GM18520 (cell line): ENCODE results near the gene MGP.
A peak's percentile ranks its signal among the peaks of the same experiment; 100 is the strongest.

Source experiments
- ATAC-seq: cut with Tn5 transposase; IDR thresholded peaks from one replicate; pipeline ENCODE4 v1.9.1; 2021; ENCODE audit not compliant: unreplicated experiment

The MGP gene

DNA sequence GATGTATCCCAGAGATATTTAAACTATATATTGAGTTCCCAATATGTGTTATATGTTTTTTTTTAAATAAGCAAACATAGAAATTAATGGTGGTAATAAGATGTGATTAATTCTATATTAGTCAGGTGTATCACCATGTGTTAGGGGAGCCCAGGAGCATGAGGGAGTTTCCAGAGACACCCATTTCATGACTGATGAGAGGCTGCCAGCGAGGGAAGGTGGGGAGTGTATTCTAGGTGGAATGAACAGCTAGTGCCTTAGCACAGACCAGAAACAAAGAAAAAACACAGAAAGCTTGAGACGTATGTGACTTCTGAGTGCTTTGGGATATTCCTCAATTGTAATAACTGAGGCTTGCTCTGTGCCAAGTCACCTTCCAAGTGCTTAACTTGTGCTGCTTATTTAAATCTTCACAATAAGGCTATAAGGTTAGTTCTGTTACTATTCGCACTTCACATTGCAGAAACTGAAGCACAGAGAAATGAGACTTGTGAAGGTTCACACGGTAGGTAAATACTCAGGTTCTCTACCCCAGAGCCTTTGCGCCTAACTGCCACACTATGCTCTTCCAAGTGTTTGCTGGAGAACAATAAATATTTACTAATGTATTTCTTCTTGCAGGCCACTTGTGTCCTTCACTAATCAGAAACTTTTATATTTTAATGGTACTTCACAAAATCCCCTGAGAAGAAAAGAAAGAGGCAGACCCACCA, 17.9 kb upstream of the MGP start:
- no peak for ATAC-seq

DNA sequence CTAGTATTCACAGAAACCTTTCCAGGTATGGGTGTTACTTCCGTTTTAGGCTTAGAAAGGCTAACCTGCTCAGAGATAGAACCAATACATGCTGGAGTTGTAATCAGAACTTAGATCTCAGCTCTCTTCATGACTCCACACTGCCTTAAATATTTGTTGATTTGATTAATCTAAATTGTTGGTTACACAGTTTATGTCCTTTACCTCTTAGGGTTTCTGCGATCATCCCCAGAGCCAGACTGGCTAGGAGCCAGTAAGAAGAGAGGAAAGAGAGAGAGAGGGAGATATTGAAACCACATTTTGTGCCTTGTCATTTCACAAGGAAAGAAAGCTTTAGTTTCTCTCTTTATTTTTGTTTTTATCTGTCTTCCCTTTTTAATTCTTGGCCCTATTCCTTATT, 16.8 kb upstream of the MGP start:
- ATAC-seq, result no peak

DNA sequence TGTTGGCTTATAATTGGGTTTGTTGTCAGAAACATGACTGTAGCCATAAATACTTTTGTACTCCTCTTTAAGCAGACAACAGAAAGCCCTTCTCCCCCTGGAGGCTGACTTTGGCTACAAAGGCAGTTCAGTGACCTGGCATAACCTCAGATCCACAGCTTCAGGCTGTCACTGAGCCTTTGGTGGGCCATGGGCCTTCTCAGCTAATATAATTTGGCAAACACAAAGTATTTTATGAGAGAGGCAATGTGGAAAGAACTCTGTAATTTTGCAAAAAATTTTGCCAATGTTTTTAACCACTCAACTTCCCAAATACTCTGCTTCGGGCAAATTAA, 15.5 kb upstream of the MGP start:
- ATAC-seq, result no peak

DNA sequence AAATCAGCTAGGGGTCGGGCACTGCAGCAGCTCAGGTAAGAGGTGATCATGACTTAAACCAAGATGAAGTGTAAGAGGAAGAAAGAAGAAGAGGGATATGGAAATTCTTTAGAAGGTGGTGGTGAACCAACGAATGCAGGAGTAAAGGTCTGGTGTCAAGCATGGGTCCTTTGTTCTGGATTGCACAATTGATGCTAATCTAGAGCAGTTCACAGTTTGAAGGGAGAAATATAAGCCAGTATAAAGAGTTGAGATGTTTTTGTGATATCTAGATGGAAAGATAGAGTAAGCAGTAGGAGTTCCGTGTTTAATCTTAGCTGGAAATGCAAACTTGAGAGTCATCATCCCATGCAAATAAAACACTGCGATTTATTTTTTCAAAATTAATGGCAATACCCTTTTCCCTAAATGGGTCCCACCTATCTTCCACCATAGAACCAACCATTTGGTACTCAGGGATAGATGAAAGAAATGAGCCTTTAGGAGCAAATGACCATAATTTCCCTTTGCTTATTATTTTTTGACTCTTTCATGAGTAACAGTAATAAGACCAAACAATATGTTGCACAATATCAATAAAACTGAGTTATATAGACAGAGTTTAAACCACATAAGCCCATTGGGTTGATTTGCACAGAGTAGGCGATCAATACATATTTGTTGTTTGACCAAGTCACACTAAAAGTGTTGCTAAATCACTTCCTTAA, 15.0 kb upstream of the MGP start:
- ATAC-seq, result no peak

DNA sequence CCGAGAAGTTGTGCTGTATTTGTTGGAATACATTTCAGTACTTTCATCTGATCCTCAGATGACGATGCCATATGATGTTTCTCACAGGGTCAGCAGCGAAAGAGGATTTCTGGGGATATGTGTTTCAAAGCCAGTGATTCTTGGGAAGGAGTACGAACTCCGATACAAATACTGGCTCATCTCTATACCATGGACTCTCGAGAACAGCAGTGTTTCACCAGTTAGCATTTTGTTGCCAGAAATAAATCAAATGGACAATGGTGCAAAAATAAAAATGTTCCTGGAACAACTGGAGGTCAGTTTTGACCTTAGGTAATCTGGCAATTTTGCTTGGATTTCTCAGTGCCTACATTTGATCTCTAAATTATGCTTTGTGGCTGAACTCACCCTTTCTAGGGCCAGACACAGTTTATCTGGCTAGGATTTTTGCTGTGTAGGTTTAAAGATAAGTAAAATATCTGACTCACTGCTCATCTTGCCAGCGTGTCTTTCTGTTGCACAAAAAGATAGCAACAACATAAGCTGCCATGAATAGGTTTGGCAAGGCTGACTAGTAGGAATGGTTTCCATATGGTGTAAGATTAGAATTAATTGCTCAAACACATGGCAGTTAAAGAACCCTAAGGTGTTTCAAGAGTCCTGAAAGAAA, 11.0 kb upstream of the MGP start:
- ATAC-seq, result no peak

DNA sequence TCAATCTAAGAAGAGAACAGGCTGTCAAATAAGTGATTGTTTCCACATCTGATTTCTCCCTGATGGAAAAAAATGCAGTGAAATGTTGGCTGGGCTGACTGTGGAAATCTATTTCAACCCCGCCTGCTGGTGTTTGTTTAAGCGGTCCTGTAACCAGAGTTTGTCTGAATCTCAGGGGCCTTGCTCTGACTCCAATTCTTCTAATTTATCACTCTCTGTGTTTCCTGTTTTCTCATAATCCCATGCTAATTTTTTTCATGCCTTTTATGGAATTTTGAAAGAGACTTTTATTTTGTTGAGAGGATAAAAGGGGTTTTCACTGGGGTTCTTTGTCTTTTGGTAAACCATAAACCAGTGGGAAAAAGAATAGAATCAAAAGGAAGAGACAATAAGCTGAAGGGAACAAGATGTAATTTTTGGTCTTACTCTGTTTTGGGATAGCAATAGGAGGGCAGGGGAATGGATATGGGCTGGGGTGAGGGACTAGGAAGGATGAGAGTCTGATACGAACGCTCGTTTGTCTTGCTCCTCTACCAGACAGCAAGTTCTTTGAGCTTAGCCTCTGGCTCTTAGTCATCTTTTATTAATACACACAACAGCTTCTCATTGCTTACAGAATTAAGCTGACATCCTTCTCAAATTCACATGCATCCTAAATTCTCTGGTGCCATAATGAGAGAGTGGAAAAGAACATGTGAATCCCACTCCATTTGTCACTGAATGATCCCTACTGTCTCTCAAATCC, 8.0 kb upstream of the MGP start:
- no peak for ATAC-seq

DNA sequence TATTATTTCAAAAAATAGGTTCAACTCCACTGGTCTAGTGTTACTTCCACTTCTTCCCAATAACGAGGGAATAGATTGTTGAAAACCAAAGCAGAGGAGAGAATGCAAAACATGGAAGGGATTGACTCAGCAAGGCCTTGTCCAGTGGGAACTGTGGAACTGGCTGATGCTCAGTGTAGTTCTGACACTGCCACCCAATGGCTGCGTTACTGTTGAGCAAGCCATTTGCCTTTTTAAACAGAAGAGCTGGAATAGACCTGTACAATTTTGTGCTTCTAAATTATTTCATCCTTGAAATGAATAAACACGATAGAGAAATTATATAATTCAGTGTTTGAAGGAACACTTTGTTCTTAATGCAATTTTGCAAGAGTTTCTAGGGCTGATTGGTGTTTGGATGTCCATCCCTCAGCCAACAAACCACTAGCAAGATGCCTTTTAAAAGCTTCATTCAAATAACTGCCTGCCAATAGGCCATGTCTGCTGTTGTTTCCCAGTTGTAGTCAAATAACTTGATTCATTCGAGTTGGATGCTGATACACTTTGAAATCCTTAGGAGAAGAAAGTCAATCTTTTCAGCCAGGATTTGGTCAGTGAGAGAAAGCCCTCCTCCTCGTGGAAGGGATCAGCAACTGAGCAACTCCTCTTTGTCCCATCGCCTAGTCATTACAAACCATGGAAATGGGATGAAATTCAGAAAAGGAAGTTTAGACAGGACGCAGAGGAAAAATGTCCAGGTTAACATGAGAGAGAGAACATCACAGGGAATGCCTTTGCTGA, 7.3 kb upstream of the MGP start:
- ATAC-seq, result no peak

DNA sequence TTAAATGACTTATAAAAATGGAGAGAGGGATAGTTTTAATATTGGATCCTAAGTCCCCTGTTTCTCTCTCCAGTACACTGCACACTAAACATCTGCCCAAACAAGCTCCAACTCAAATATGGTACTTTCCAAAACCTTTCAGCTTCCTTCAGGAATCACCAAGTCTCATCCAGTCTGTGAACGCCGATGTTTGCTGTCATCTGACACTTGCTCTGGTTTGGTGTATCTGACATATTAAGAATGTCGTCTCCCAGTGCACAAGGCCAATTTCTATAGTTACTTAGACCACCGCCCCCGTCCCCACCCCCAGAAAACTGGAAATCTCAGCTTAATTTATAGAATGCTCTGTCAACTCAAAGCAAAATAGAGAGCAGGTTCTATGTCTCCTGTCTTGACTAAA, 5.0 kb upstream of the MGP start:
- ATAC-seq, result no peak

DNA sequence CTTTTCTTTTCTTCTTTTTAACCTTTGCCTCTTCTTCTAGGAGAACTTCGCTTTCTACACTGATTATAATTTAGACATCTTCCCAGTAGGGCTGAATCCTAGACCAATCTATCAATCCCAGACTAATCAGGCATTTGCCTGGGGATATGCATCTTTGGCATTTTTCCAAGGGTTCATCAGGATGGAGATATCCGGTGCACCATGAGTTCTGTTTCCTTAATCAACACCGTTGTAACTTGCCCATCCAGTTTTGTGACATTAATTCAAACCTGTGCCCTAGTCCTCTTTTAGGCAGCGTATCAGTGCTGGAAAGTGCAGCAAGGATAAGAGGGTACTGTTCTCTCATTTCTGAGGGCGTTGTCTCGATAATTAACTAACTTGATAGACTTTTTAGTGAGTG, 617 bp upstream of the MGP start:
- no peak for ATAC-seq

DNA sequence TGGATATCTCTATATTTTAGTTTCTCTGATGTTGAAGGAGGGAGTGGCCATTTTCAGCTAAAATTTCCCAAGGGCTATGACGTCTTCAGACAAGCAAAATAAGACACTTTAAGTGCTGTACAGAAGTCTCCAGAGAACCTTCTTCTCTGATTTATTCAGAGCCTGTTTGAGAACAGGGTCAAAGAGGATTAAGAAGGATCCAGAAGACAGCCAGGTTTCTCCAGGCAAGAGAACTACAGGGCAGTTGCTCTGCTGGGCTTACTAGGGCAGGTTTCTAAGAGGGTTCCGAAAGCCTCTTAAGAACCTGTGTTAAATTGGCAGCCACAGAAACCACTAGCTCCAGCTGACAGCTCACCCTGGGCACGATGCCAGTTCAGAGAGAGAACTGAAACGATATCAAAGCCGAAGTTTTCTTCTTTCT, 1.2 kb downstream of the MGP start:
- peak; percentile 95 for ATAC-seq

DNA sequence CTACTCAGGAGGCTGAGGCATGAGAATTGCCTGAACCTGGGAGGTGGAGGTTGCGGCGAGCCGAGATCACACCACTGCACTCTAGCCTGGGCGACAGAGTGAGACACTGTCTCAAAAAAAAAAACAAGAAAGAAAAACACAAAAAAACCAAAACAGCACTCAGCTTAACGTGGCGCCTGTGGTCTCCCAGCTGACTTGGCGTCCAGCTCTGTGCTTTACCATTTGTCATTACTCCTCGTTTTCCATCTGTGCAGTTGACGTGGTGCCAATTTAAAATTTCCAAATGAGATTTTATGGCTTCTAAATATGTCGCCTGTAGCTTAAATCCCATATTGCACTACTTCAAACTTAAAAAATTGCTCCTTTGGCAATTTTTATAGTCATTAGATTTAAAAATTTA, 2.0 kb downstream of the MGP start:
- no peak for ATAC-seq

DNA sequence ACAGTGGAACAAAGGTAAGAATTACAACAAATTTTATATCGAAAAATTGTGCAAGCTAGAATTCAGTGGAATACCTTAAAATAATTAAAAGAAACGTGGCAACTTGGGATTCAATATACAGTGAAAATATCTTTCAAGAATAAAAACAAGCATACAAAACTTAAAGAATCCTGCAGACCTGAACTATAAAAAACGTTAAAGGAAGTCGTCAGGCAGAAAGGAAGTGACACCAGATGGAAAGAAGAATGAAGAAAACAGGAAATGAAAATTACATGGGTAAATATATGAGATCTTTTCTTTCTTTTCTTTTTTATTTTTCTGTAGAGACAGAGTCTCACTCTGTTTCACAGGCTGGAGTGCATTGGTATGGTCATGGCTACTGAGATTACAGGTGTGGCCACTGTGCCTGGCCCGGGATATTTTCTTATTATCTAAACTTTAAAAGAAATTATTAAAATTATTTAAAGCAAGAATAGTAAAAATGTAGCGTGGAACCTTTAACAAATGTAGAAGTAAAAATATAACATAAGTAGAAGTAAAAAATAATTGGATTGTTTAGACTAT, 4.7 kb downstream of the MGP start:
- no peak for ATAC-seq

DNA sequence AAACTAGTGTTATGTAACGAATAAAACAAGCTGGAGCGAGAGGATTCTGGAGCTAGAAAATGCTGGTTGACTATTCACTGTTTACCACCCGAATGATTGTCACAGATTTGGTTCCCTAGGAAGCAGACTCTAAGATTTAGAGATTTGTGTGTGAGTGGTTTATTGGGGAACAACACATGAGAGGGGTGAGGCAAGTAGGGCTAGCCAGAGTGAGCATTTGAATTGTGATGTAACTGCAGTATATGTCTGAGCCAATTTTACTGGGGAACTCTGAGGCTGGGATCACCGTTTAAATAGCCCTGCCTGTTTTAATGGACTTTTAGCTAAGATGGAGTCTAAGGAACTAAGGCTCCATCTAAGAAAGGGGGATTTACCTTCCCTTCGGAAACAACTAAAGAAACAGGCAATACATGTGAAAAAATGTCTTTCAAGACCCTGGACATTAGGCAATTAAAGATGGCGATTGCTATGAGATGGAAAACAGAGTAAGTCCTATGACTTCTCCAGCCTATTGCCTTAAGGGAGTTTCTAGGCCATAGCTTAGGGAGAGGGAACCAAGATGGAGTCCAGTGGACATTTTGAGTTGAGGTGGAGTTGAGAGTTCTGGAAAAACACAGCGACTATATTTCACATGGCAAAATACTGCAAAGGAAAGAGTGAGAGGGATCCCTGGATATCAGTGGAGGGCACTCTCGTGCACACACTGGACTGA, 6.3 kb downstream of the MGP start:
- no peak for ATAC-seq

DNA sequence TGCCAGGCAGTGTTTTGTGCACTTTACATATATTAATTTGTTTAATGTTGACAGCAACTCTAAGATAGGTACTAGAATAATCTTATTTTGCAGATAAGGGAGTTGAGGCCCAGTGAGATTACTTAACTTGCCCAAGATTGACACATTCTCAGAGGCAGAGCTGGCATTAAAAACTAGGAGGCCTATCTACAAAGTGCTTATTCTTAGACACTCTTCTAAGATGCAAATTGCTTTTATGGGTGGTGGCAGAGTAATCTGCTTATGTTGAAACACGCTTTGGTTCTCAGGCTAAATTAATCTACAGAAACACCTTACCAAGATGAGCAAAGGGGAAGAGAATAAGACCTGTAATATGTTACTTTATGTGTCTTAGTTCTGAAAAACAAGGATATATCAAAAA, 7.2 kb downstream of the MGP start:
- no peak for ATAC-seq

DNA sequence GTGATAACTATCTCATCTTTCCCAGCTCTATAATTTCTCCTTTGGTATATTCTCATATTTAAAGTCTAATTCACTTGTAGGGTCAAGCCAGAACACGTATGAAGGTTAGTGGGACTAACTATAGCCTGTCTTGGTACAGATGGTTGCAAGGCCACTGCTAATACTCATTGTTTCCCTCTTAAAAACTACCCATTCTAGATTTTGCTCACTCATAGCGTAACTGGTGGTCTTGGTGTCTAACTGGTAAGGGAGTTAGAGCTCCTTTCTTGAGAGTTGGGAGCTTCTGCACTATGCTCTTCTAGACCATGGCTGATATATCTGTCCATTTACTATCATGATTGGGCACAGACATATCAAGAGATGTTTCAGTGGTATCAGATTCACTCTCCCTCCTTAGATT, 8.8 kb downstream of the MGP start:
- ATAC-seq, result no peak

DNA sequence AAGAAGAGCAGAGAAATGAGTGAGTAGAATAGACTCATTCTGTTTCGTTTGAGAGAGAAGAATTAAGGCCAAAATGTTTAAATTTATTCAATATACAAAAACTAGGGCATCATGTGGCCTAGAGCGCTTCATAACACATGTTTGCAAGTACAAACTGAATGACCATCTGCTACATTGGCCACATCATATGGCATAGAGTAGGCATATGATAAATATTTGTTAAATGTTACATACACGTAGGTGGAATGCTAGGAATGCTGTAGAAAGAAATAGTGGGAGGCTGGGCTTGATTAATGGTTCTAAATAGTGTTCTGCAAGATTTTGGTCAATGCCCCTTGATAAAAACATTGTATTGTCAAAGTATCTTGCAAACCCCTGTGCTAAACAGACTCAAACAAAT, 10.8 kb downstream of the MGP start:
- no peak for ATAC-seq

DNA sequence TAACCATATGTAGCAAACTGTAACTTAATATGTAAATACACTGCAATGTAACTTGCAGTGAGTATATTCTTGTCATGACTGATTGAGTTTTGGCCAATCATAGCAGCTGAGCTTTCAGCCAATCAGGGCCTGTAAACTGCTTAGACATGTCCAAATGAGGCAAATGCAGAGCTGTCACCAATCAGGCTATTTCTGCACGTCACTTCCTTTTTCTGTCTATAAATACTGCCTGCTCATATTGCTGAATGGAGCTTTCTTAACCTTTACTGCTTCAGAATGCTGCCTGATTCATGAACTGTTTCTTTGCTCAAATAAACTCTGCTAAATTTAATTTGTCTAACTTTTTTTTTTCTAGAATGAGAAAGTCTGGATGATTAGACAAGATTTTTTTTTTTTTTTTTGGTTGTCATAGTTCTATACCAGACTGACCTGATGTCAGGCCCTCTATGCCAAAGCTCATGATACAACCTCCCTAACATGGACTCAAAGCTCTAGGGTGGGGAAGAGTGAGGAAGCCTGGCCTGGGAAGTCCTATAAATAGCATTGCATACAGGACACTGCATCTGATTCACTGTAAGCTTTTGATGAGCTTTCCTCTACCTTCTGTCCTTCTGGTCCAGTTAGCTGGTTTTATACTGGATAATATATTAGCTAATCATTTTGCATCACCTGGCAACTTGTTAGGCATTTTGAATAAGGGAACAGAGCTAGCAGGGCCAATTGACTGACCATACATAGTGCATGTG, 12.0 kb downstream of the MGP start:
- no peak for ATAC-seq

DNA sequence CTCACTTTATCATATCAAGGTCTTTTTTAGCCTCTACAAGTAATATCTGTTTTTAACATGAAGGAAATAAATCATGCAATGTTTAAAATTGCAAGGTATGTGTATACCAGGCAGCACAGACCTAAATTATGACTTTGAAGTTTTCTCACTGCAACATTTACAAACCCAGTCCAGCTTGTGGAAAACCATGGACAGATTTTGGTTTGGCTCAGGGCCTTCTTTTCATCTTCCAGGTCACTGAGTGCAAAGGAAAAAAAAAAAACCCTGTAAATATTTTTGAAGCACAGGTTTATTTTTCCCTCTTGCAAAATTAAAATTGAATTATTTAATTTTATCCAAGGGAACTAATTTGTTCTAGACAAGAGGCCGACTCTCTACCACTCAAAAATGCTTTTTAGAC, 13.8 kb downstream of the MGP start:
- no peak for ATAC-seq

DNA sequence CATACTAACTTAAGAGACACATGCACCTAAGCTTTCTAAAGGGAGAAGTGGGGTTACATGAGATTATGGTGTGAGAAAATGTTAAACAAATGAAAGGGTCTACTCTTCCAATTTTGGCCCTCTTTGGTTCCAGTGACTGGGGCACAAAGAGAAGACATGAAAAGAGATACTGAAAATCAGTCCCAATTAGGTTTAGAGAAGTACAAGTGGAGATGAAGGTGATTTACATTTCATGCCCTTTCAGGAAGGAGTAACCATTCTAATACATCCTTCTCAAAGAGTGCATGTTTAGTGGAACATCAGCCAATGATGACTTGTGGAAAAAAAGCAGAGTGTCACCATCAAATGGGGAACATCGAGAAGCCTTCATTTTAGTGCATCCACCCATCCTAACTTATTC, 14.4 kb downstream of the MGP start:
- ATAC-seq, result no peak
